ENCODE data around the gene PTPRO. TPM values are rescaled to one million over a fixed set of nuclear protein-coding genes. Genes with fewer than 3 reads are reported as not detected.

Gene PTPRO
- polyA plus RNA-seq, 2 donors: 0.13 to 0.14 TPM

DNA sequence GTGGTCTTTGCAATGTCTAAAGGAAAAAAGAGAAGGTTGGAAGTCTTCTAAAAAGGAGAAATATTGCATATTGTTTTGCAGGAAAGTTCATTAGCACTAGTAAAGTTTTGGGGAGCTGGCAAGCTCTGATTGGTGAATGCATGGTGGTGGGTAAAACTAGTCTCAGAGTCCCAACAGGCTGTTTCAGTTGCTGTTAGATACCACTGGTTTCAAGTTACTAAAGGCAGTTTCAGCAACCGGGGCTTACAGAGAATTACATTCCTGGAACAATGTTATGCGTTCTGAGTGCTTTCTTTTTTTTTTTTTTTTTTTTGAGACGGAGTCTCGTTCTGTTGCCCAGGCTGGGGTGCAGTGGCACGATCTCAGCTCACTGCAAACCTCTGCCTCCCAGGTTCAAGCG is 258.7 kb downstream of the PTPRO start:
- 63 to 69% methylated on average over 6 of the region's 6 CpGs for WGBS, 2 donors
- no peak overlapping the region for H3K4me3 ChIP-seq (ENCODE audit: low read depth in 1 of 2, low read length in 2 of 2)
- H3K27ac ChIP-seq (ENCODE audit: low read depth in 2 of 2, low read length in 1 of 2): no peak overlapping the region

DNA sequence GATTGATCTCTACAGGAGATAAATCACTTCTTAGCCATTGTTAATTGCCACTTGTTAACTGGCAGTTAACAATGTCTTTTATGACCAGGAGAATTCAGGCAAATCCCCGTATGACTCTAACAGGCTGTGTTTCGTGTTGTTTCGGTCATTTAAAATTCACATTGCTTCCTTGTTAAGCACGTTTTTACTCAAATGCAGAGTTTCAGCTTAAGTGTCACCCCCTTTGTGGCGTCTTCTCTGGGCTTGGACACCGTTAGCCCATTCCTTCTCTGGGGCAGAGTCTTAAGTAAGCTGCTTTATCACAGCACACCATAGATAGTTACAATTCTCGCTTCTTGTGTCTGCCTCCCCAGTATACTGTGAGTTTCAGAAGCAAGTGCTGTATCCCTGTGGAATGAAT is 261.5 kb downstream of the PTPRO start:
- H3K9me3 ChIP-seq (ENCODE audit: control insufficient read depth in 2 of 2, insufficient read depth in 1 of 2, low read depth in 1 of 2, low read length in 1 of 2): no peaks in the 10 kb centered on the region
- no peaks in the 10 kb centered on the region for H3K4me1 ChIP-seq (ENCODE audit: control insufficient read depth in 2 of 2, insufficient read depth in 2 of 2, low read length in 1 of 2)
- 65 to 78% methylated on average over 7 of the region's 7 CpGs for WGBS, 2 donors
- H3K27ac ChIP-seq (ENCODE audit: low read depth in 2 of 2, low read length in 1 of 2): no peak overlapping the region
- no peaks in the 10 kb centered on the region for H3K36me3 ChIP-seq (ENCODE audit: control insufficient read depth in 2 of 2, insufficient read depth in 2 of 2, low read length in 1 of 2)
- peaks cover 0 to 4% of the 10 kb centered on the region in 2 donors for H3K27me3 ChIP-seq (ENCODE audit: control insufficient read depth in 1 of 2, insufficient read depth in 2 of 2, low read length in 2 of 2)
- no peak overlapping the region for H3K4me3 ChIP-seq (ENCODE audit: low read depth in 1 of 2, low read length in 2 of 2)

More for the DNA sequence above, 258.7 kb downstream of the PTPRO start:
- H3K9me3 ChIP-seq (ENCODE audit: control insufficient read depth in 2 of 2, insufficient read depth in 1 of 2, low read depth in 1 of 2, low read length in 1 of 2): no peaks in the 10 kb centered on the region
- no peaks in the 10 kb centered on the region for H3K27me3 ChIP-seq (ENCODE audit: control insufficient read depth in 1 of 2, insufficient read depth in 2 of 2, low read length in 2 of 2)
- H3K4me1 ChIP-seq (ENCODE audit: control insufficient read depth in 2 of 2, insufficient read depth in 2 of 2, low read length in 1 of 2): no peaks in the 10 kb centered on the region
- no peaks in the 10 kb centered on the region for H3K36me3 ChIP-seq (ENCODE audit: control insufficient read depth in 2 of 2, insufficient read depth in 2 of 2, low read length in 1 of 2)

DNA sequence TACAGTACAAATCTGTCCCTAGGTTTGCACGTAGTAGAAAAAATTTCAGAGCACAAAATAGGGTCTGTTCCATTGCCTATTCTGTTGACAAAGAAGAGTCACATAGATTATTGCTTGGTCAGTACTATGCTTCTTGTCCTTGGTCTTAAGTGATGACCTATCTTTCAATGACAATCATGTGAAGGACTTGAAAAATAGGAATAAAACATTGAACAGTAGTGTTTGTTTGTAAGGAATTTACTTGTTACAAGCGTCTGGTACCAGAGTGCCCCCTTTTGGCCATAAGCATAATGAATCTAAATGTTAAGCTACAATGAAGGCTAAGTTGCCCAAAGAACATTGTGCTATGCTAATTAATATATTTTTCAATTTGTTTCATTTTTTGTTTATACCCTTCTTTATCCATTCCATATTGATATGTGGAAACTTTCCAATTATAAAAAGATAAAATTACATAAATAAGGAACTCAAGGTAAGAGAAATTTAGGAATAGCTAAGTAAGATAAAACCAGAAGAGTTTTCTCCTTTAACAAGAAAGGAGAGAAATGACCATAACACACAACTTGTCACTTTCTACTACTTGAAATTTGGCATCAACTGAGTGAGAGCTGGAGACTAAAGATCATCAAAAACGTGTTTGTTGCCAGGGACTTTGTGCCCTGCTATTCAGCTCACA is 262.2 kb downstream of the PTPRO start:
- Histone ChIP-seq H3K27ac (ENCODE audit: low read depth in 2 of 2, low read length in 1 of 2) (no peak overlapping the region), H3K27me3 (ENCODE audit: control insufficient read depth in 1 of 2, insufficient read depth in 2 of 2, low read length in 2 of 2) (peaks cover 0 to 4% of the 10 kb centered on the region in 2 donors), H3K9me3 (ENCODE audit: control insufficient read depth in 2 of 2, insufficient read depth in 1 of 2, low read depth in 1 of 2, low read length in 1 of 2) (no peaks in the 10 kb centered on the region), H3K4me1 (ENCODE audit: control insufficient read depth in 2 of 2, insufficient read depth in 2 of 2, low read length in 1 of 2) (no peaks in the 10 kb centered on the region), H3K4me3 (ENCODE audit: low read depth in 1 of 2, low read length in 2 of 2) (no peak overlapping the region), H3K36me3 (ENCODE audit: control insufficient read depth in 2 of 2, insufficient read depth in 2 of 2, low read length in 1 of 2) (no peaks in the 10 kb centered on the region)
- 34% methylated on average over 3 of the region's 3 CpGs for WGBS, 2 donors

DNA sequence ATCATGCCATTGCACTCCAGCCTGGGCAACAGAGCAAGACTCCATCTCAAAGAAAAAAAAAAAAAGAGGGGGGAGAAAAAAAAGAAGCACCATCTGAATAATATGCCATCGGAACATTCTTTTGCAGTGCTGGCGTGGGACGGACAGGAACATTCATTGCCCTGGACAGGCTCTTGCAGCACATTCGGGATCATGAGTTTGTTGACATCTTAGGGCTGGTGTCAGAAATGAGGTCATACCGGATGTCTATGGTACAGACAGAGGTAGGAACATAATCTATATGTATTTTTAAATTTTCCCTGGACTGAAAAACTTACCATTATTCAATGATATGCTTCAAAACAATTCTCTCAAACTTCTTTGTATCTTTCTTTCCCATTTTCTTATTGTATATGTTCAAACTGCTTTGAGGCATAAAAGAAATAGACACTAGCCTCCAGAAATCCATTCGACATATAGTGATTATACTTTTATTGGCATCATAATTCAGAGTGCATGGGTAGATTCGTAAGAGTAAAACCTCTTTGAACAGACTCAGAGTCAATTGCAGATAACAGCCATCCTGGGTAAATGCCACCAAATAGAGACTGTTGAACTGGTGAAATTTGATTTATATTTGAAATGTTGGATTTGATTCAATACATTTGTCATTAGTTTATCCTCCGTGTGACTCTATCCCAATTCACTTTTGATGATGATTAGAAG is 267.2 kb downstream of the PTPRO start:
- 71 to 72% methylated on average over 8 of the region's 8 CpGs for WGBS, 2 donors
- H3K9me3 ChIP-seq (ENCODE audit: control insufficient read depth in 2 of 2, insufficient read depth in 1 of 2, low read depth in 1 of 2, low read length in 1 of 2): no peaks in the 10 kb centered on the region
- no peaks in the 10 kb centered on the region for H3K36me3 ChIP-seq (ENCODE audit: control insufficient read depth in 2 of 2, insufficient read depth in 2 of 2, low read length in 1 of 2)
- no peak overlapping the region for H3K27ac ChIP-seq (ENCODE audit: low read depth in 2 of 2, low read length in 1 of 2)
- no peaks in the 10 kb centered on the region for H3K4me1 ChIP-seq (ENCODE audit: control insufficient read depth in 2 of 2, insufficient read depth in 2 of 2, low read length in 1 of 2)
- H3K27me3 ChIP-seq (ENCODE audit: control insufficient read depth in 1 of 2, insufficient read depth in 2 of 2, low read length in 2 of 2): peaks cover 0 to 4% of the 10 kb centered on the region in 2 donors
- no peak overlapping the region for H3K4me3 ChIP-seq (ENCODE audit: low read depth in 1 of 2, low read length in 2 of 2)

DNA sequence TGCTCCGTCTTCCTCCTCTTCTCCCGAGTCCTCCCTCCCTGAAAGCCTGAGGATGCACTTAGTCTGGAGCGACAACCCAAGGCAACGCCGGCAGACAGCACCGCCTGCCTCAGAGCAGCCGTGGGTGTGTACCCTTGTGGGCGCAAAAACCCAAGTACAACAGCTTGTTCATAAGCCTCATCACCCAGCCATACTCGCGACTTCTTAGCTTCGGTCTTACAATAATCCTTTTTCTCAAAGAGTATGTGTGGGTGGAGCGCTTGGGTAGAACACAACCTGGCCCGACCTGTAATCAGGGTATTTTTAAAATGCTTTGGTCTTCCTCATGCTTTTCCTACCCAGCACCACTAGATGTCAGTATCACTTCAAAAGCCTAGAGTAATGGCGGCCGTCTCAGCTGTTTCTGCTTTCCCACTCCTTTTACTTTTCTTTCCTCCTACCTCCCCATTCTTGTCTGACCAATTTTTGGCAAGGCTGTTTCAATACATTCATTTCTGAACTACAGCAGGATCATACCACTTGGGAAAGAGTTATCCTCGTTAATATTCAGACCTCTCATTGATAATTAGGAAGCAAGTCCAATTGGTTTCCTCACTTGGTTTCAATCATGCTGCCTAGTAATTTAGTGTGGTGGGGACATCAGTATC is 268.0 kb downstream of the PTPRO start:
- no peaks in the 10 kb centered on the region for H3K36me3 ChIP-seq (ENCODE audit: control insufficient read depth in 2 of 2, insufficient read depth in 2 of 2, low read length in 1 of 2)
- no peaks in the 10 kb centered on the region for H3K9me3 ChIP-seq (ENCODE audit: control insufficient read depth in 2 of 2, insufficient read depth in 1 of 2, low read depth in 1 of 2, low read length in 1 of 2)
- 7 to 14% methylated on average over 16 of the region's 16 CpGs for WGBS, 2 donors
- H3K27me3 ChIP-seq (ENCODE audit: control insufficient read depth in 1 of 2, insufficient read depth in 2 of 2, low read length in 2 of 2): peaks cover 0 to 4% of the 10 kb centered on the region in 2 donors
- peak overlapping the region in 1 of 2 donors; percentile 21 for H3K4me3 ChIP-seq (ENCODE audit: low read depth in 1 of 2, low read length in 2 of 2)
- no peaks in the 10 kb centered on the region for H3K4me1 ChIP-seq (ENCODE audit: control insufficient read depth in 2 of 2, insufficient read depth in 2 of 2, low read length in 1 of 2)
- no peak overlapping the region for H3K27ac ChIP-seq (ENCODE audit: low read depth in 2 of 2, low read length in 1 of 2)

DNA sequence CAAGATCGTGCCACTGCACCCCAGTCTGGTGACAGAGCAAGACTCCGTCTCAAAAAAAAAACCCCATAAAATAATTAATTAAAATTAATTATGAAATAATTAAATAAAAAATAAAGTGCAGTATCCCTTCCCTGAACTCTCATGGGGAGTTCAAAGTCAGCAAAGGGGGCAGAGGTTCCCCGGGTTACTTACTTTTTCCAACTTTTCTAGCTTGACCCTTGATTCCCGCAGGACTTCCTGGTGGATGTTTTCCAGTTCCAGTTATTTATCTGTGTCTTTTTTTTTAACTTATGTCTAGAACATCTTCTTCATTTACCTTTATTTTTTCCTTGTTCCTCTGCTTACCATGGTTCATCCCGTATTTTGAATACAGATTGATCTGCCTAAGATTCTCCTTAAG is 269.5 kb downstream of the PTPRO start:
- Histone ChIP-seq H3K27ac (ENCODE audit: low read depth in 2 of 2, low read length in 1 of 2) (no peak overlapping the region), H3K4me3 (ENCODE audit: low read depth in 1 of 2, low read length in 2 of 2) (no peak overlapping the region), H3K27me3 (ENCODE audit: control insufficient read depth in 1 of 2, insufficient read depth in 2 of 2, low read length in 2 of 2) (peaks cover 0 to 4% of the 10 kb centered on the region in 2 donors), H3K4me1 (ENCODE audit: control insufficient read depth in 2 of 2, insufficient read depth in 2 of 2, low read length in 1 of 2) (no peaks in the 10 kb centered on the region), H3K9me3 (ENCODE audit: control insufficient read depth in 2 of 2, insufficient read depth in 1 of 2, low read depth in 1 of 2, low read length in 1 of 2) (no peaks in the 10 kb centered on the region), H3K36me3 (ENCODE audit: control insufficient read depth in 2 of 2, insufficient read depth in 2 of 2, low read length in 1 of 2) (no peaks in the 10 kb centered on the region)
- 91% methylated on average over 5 of the region's 5 CpGs for WGBS, 2 donors

DNA sequence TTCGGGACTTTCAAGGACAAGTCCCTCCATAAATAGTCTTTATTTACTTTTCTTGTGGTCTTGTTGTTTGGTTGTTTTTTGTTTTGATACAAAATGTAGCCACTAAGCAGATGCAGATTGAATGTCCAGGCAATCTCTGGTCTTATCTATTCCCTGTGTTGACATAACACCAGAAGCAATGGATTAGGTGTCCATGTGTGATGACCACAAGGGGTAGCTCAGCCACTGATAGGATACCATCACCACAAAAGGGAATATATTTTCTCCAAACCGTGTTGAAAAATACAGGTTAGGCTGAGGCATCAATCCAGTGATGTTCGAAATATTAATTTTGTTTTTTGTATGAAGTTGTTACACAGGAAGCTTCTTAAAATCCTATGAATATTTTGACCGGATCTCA is 270.6 kb downstream of the PTPRO start:
- Histone ChIP-seq H3K4me1 (ENCODE audit: control insufficient read depth in 2 of 2, insufficient read depth in 2 of 2, low read length in 1 of 2) (no peaks in the 10 kb centered on the region), H3K9me3 (ENCODE audit: control insufficient read depth in 2 of 2, insufficient read depth in 1 of 2, low read depth in 1 of 2, low read length in 1 of 2) (no peaks in the 10 kb centered on the region), H3K4me3 (ENCODE audit: low read depth in 1 of 2, low read length in 2 of 2) (no peak overlapping the region), H3K27me3 (ENCODE audit: control insufficient read depth in 1 of 2, insufficient read depth in 2 of 2, low read length in 2 of 2) (peaks cover 0 to under 1% of the 10 kb centered on the region in 2 donors), H3K36me3 (ENCODE audit: control insufficient read depth in 2 of 2, insufficient read depth in 2 of 2, low read length in 1 of 2) (no peaks in the 10 kb centered on the region), H3K27ac (ENCODE audit: low read depth in 2 of 2, low read length in 1 of 2) (no peak overlapping the region)
- WGBS, 2 donors: 67 to 72% methylated on average over 4 of the region's 4 CpGs

DNA sequence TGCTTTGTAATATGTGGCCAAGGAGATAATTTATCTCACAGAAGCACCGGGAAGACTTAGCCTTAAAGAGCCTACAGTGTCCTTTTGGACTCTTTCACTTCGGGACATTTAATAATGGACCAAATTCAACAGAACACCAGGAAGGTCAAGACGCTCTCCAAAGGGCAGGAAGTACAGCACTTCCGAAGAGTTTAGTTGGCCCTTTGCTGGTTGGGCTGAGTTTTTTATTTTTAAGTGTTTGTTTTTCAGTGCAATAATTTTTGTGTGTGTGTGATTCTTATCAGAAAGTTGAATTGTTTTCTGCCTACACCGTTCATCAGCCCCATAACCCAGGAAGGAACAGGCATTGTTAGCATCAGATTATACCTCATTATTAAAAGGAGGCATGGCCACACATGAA is 273.9 kb downstream of the PTPRO start:
- 64 to 68% methylated on average over 5 of the region's 5 CpGs for WGBS, 2 donors
- Histone ChIP-seq H3K27ac (ENCODE audit: low read depth in 2 of 2, low read length in 1 of 2) (no peak overlapping the region), H3K4me3 (ENCODE audit: low read depth in 1 of 2, low read length in 2 of 2) (no peak overlapping the region), H3K27me3 (ENCODE audit: control insufficient read depth in 1 of 2, insufficient read depth in 2 of 2, low read length in 2 of 2) (no peaks in the 10 kb centered on the region), H3K36me3 (ENCODE audit: control insufficient read depth in 2 of 2, insufficient read depth in 2 of 2, low read length in 1 of 2) (no peaks in the 10 kb centered on the region), H3K9me3 (ENCODE audit: control insufficient read depth in 2 of 2, insufficient read depth in 1 of 2, low read depth in 1 of 2, low read length in 1 of 2) (no peaks in the 10 kb centered on the region), H3K4me1 (ENCODE audit: control insufficient read depth in 2 of 2, insufficient read depth in 2 of 2, low read length in 1 of 2) (no peaks in the 10 kb centered on the region)

DNA sequence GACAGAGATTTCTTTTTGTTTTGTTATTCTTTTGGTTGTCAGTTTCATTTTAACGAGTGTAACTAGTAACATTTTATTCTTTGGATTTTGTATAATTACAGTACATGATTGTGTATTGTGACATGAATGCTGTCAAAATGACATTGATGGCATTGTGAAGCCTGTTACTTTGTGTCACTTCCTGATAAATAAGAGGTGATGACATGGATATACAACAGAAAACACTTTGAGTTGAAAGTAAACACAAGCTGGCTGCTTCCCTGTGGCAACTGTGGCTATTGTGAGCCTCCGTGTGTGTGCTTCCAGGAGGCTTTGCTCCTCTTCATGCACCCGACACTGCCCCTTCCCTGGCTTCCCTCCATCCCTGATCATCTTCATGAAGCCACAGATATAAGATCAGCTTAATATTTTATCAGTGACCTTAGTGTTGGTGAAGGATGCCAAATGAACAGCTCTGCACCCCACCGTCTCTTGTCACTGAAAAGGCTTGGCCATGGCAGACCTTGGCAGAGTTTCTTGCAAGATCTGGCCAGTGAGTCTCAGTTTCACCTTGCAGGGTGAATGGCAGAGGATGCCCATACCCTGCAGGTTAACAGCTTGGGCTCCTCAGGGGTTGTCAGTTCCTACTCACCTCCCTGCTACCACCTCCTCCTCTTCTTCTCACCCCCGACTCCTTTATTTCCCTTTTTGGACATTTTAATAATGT is 275.0 kb downstream of the PTPRO start:
- H3K36me3 ChIP-seq (ENCODE audit: control insufficient read depth in 2 of 2, insufficient read depth in 2 of 2, low read length in 1 of 2): no peaks in the 10 kb centered on the region
- 67 to 69% methylated on average over 5 of the region's 5 CpGs for WGBS, 2 donors
- H3K27ac ChIP-seq (ENCODE audit: low read depth in 2 of 2, low read length in 1 of 2): no peak overlapping the region
- no peaks in the 10 kb centered on the region for H3K27me3 ChIP-seq (ENCODE audit: control insufficient read depth in 1 of 2, insufficient read depth in 2 of 2, low read length in 2 of 2)
- no peaks in the 10 kb centered on the region for H3K4me1 ChIP-seq (ENCODE audit: control insufficient read depth in 2 of 2, insufficient read depth in 2 of 2, low read length in 1 of 2)
- no peak overlapping the region for H3K4me3 ChIP-seq (ENCODE audit: low read depth in 1 of 2, low read length in 2 of 2)
- H3K9me3 ChIP-seq (ENCODE audit: control insufficient read depth in 2 of 2, insufficient read depth in 1 of 2, low read depth in 1 of 2, low read length in 1 of 2): no peaks in the 10 kb centered on the region
